Activated gamma-delta T cell treated with Interleukin-2 at 50 U/mL for 16 hours (primary cell): ENCODE measurements around the gene PLCL1.

Experiments used
- DNase-seq: peaks from one replicate; pipeline ENCODE4 v3.0.0-alpha.2; 2020

The PLCL1 gene

GRCh38 chr2:197890168-197890567 lies 85.8 kb downstream of the PLCL1 start:
- DNase-seq = no peak

GRCh38 chr2:197891897-197892442 lies 87.6 kb downstream of the PLCL1 start:
- DNase-seq = no peak

- no peak for DNase-seq
Observed at GRCh38 chr2:197893403-197894177, 89.2 kb downstream of the PLCL1 start.

GRCh38 chr2:197894751-197895274 lies 90.4 kb downstream of the PLCL1 start:
- DNase-seq = no peak

GRCh38 chr2:197897960-197898678 lies 93.7 kb downstream of the PLCL1 start:
- no peak for DNase-seq

- no peak for DNase-seq
Observed at GRCh38 chr2:197904446-197904845, 100.1 kb downstream of the PLCL1 start.

- DNase-seq = no peak
Observed at GRCh38 chr2:197908156-197908555, 103.8 kb downstream of the PLCL1 start.

GRCh38 chr2:197908990-197909776 lies 104.8 kb downstream of the PLCL1 start:
- DNase-seq = no peak

GRCh38 chr2:197911667-197912066 lies 107.3 kb downstream of the PLCL1 start:
- DNase-seq = no peak

- no peak for DNase-seq
Observed at GRCh38 chr2:197913084-197913483, 108.7 kb downstream of the PLCL1 start.

GRCh38 chr2:197914778-197915177 lies 110.4 kb downstream of the PLCL1 start:
- no peak for DNase-seq

GRCh38 chr2:197915548-197916265 lies 111.3 kb downstream of the PLCL1 start:
- no peak for DNase-seq

GRCh38 chr2:197919487-197919886 lies 115.1 kb downstream of the PLCL1 start:
- no peak for DNase-seq

- no peak for DNase-seq
Observed at GRCh38 chr2:197920088-197920487, 115.7 kb downstream of the PLCL1 start.

GRCh38 chr2:197920592-197921201 lies 116.3 kb downstream of the PLCL1 start:
- no peak for DNase-seq

GRCh38 chr2:197924483-197924882 lies 120.1 kb downstream of the PLCL1 start:
- DNase-seq = no peak

- no peak for DNase-seq
Observed at GRCh38 chr2:197925204-197925603, 120.8 kb downstream of the PLCL1 start.

GRCh38 chr2:197925976-197926375 lies 121.6 kb downstream of the PLCL1 start:
- DNase-seq = no peak

- DNase-seq = no peak
Observed at GRCh38 chr2:197926673-197927072, 122.3 kb downstream of the PLCL1 start.

GRCh38 chr2:197927994-197928393 lies 123.6 kb downstream of the PLCL1 start:
- no peak for DNase-seq

GRCh38 chr2:197929008-197929885 lies 124.9 kb downstream of the PLCL1 start:
- DNase-seq = no peak
